Esophagus (tissue), 2 donors: ENCODE measurements around the gene PLD3. TPM values are rescaled to one million over a fixed set of nuclear protein-coding genes. Genes with fewer than 3 reads are reported as not detected.
"Not testable (repeated sequence)": the region's sequence is repeated elsewhere in the genome, so short reads cannot be mapped to it uniquely, and the experiment has no call there.

Source experiments
- H3K27ac ChIP-seq, 2 donors: one replicate each; pipeline ENCODE4 v1.5.1; 2013; ENCODE audit warnings: low read depth in 2 of 2, mild to moderate bottlenecking in 2 of 2, inconsistent platforms in 1 of 2, low read length in 1 of 2, moderate library complexity in 1 of 2
- H3K27me3 ChIP-seq, 2 donors: one replicate each; pipeline ENCODE4 v1.6.1; 2013; ENCODE audit warnings: low read length in 2 of 2, control low read depth in 1 of 2, mild to moderate bottlenecking in 1 of 2; ENCODE audit not compliant: insufficient read depth in 2 of 2, control insufficient read depth in 1 of 2
- H3K36me3 ChIP-seq, 2 donors: one replicate each; pipeline ENCODE4 v1.6.1; 2013; ENCODE audit warnings: low read length in 1 of 2; ENCODE audit not compliant: control insufficient read depth in 2 of 2, insufficient read depth in 2 of 2
- H3K4me1 ChIP-seq, 2 donors: one replicate each; pipeline ENCODE4 v1.6.1; 2013; ENCODE audit warnings: low read length in 1 of 2; ENCODE audit not compliant: control insufficient read depth in 2 of 2, insufficient read depth in 2 of 2
- H3K4me3 ChIP-seq, 2 donors: one replicate each; pipeline ENCODE4 v1.5.1; 2013; ENCODE audit warnings: low read length in 2 of 2, mild to moderate bottlenecking in 2 of 2, low read depth in 1 of 2, moderate library complexity in 1 of 2
- H3K9me3 ChIP-seq, 2 donors: one replicate each; pipeline ENCODE4 v1.6.1; 2013; ENCODE audit warnings: mild to moderate bottlenecking in 2 of 2, low read depth in 1 of 2, low read length in 1 of 2, moderate library complexity in 1 of 2; ENCODE audit not compliant: control insufficient read depth in 2 of 2, insufficient read depth in 1 of 2
- WGBS, 2 donors: extraction: QIAGEN DNeasy Blood & Tissue Kit; methylation state at CpG; one replicate each; pipeline ENCODE4 v1.1.7; 2013; 5-methylcytosine and 5-hydroxymethylcytosine counted together
- polyA plus RNA-seq, 2 donors: library from polyadenylated mRNA; stranded (reverse); fragments of 200-250 nt; gene quantifications; one replicate each; pipeline ENCODE4 v1.2.3, GENCODE V29; 2013
- donor health status: healthy with polysubstance abuse.
- donor health status: Bipolar disorder and iron deficiency.

PLD3 gene
- polyA plus RNA-seq, 2 donors, result 46.6 to 60.1 TPM

DNA sequence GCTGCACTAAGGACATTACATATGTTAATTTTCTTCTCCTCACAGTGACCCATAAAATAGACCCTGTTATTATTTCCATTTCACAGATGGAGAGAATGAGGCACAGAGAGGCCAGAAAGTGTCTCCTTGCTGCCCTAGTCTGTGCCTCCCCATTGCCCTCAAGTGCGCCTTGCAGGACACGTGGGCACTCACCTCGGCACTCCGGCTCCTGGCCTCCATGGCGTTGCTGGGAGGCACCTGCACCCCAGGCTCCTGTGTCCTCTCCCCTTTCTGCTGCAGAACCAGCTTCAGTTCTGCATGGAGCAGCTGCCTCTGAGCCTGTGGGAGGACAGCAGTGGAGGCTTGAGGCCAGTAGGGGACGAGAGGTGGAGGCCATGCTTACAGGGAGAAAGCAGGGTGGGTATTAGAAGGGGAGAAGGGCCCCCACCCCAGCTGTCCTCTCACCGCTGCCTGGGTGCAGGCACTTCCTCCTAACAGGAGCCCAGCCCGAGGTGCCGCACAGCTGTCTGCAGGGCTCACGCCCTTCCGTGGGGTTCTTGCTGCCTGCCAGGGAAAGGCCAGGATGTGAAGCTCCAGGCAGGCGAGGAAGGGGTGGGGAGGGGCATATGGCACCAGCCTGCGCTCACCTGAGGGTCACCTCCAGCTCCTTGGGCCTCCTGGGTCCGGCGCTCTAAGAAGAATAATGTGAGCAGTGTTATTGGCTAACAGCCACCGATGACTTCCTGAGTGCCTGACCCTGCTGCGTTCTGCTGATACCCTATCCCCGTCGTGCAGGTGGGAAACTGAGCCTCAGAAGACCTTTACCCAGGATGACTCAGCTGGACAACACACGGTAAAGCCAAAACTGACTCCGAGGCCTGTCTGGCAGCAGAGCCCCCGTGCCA lies 59.5 kb downstream of the PLD3 start:
- Histone ChIP-seq H3K4me3 (no peak overlapping the region), H3K36me3 (no peaks in the 10 kb centered on the region), H3K27ac (no peak overlapping the region), H3K27me3 (no peaks in the 10 kb centered on the region), H3K4me1 (peaks cover 0 to 2% of the 10 kb centered on the region in 2 donors), H3K9me3 (no peaks in the 10 kb centered on the region)
- WGBS, 2 donors, result 54 to 57% methylated on average over 22 of the region's 22 CpGs

DNA sequence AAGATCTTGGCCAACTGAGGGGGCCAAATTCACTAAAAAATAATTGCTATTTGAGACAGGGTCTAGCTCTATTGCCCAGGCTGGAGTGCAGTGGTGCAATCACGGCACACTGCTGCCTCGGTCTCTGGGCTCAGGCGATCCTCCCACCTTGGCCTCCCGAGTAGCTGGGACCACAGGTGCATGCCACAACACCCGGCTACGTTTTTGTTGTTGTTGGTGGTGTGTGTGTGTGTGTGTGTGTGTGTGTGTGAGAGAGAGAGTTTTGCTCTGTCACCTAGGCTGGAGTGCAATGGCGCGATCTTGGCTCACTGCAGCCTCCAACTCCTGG lies 60.1 kb downstream of the PLD3 start:
- not testable (repeated sequence) for H3K36me3 ChIP-seq, H3K27ac ChIP-seq, H3K4me3 ChIP-seq, H3K4me1 ChIP-seq, H3K27me3 ChIP-seq, H3K9me3 ChIP-seq
- WGBS, 2 donors, result 82 to 87% methylated on average over 8 of the region's 8 CpGs

DNA sequence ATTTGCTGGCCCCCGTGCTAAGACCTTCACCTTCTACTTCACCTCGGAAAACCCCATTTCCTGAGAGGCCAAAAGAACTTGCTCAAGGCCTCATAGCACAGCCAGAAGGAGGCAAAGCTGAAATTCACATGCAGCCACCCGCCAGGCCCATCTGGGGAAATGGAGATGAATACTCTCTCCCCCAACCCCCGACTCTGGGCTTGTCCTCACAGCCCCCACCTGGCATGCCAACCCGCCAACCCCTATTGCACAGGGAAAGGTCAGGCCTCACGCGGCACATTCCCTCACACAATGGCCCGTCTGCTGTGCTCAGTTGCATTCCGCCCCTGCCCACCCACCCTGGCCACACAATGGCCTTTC lies 61.5 kb downstream of the PLD3 start:
- no peaks in the 10 kb centered on the region for H3K36me3 ChIP-seq
- H3K4me1 ChIP-seq, result peaks cover 0 to 4% of the 10 kb centered on the region in 2 donors
- H3K27ac ChIP-seq, result no peak overlapping the region
- no peak overlapping the region for H3K4me3 ChIP-seq
- H3K9me3 ChIP-seq, result no peaks in the 10 kb centered on the region
- 72 to 74% methylated on average over 9 of the region's 9 CpGs for WGBS, 2 donors
- no peaks in the 10 kb centered on the region for H3K27me3 ChIP-seq

DNA sequence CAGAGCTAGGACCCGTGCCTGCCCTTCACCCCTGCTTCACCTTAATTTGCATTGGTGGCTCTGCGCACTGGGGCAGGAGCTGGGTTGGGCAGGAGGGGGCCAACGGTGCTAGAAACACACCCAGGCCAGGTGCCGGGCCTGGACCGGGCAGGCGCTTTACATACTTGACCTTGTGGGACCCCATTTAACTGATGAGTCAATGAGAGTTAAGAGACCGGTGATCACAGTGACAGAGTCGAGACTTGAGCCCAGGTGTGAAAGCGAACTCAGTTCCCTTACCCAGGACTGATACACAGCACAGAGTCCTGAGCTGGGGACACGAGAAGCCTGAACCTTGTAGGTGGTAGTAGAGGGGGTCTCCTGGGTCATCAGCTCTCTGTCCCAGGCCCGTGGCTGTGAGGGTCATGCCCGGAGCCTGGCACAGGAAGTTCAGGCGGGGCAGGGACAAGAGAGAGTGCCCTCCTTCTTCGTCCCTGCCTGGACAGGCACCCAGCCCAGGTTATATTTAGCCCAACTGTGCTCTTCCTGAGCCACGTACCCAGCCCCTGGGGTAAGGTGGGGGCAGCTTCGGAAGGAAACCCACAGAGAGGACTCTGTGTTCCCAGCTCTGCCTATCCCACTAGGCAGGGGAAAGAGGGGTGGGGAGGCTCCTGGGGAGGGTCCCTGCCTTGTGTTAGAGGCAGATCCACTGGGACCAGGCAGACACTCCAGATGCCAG lies 62.8 kb downstream of the PLD3 start:
- Histone ChIP-seq H3K27me3 (no peaks in the 10 kb centered on the region), H3K36me3 (no peaks in the 10 kb centered on the region), H3K9me3 (no peaks in the 10 kb centered on the region), H3K4me3 (no peak overlapping the region), H3K4me1 (peaks cover 0 to 3% of the 10 kb centered on the region in 2 donors), H3K27ac (peak overlapping the region in 1 of 2 donors; percentile 34)
- WGBS, 2 donors, result 46 to 49% methylated on average over 16 of the region's 16 CpGs

DNA sequence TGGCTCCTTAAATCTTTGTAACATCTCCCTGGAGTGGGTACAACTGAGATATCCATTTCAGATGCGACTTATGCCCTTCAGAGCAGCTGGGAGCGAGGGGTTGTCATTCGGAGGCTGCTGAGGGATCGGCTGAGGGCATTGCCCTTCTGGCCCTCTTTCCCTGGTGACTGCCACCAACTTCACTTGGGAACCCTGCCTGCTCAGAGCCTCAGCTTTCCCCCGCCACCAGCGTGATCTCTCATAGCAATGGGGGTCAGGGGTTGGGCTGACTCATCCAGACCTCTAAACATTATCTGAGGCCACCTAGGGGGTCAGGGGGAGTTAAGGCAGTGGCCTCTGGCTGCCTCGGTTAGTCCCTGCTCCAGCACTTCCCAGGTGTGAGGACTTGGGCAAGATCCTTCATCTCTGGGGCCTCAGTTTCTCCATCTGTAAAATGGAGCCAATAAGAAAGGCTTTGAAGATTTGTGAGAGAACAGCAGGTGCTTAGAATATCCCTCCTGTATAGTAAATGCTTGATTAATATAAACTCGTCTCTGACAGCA lies 63.5 kb downstream of the PLD3 start:
- Histone ChIP-seq H3K27ac (peak overlapping the region in 1 of 2 donors; percentile 13), H3K4me3 (no peak overlapping the region), H3K4me1 (peaks cover 0 to 3% of the 10 kb centered on the region in 2 donors), H3K36me3 (no peaks in the 10 kb centered on the region), H3K27me3 (no peaks in the 10 kb centered on the region), H3K9me3 (no peaks in the 10 kb centered on the region)
- 78% methylated on average over 8 of the region's 8 CpGs for WGBS, 2 donors

DNA sequence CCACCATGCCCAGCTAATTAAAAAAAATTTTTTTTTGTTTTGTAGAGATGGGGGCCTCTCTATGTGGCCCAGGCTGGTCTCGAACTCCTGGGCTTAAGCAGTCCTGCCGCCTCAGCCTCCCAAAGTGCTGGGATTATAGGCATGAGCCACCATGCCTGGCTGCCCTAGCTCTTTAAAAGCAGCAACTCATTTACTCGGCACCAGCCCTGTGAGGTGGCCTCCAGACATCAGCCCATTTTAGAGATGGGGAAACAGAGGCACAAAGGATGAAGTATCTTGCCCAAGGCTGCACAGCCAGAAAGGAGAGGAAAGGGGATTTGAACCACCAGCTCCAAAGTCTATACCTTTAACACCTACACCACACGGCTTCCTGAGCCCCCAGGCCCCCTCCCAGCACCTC lies 64.4 kb downstream of the PLD3 start:
- Histone ChIP-seq H3K36me3 (no peaks in the 10 kb centered on the region), H3K4me1 (peaks cover 0 to 3% of the 10 kb centered on the region in 2 donors), H3K9me3 (no peaks in the 10 kb centered on the region), H3K4me3 (no peak overlapping the region), H3K27ac (no peak overlapping the region), H3K27me3 (no peaks in the 10 kb centered on the region)
- WGBS, 2 donors, result 74 to 78% methylated on average over 4 of the region's 4 CpGs

DNA sequence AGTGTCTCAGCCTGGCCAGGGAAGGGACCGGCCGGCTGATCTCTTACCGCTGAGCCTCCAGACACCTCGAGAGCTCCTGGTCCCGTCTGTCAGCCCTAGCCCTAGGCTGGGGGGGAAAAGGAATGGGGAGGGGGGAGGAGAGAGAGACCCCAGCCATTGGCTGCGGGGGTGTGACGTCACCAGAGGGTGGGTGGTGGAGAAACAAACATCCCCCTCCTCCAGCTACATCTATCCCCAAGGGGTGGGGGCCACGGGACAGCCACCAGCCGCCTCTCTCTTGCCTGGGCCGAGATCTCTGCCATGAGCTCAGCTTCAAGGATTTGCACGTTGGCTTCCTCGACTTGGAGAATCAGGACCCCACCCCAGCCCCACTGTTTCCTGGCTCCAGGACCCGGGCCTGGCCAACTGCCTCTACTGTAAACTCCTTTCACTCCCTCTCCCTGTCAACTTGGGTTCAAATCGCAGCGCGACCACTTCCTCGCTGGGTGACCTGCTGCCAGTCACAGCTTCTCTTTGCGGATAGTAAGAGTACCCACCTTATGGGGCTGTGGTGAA lies 64.9 kb downstream of the PLD3 start, which contains the start of gene PRX:
Gene PRX (minus strand): TSS at position 88 of the 555 bp plus-strand sequence. CDS start 5,446 bp downstream, outside the sequence.
- H3K9me3 ChIP-seq, result no peaks in the 10 kb centered on the region
- H3K27me3 ChIP-seq, result no peaks in the 10 kb centered on the region
- no peak within 1 kb of the TSS for H3K4me3 ChIP-seq
- H3K4me1 ChIP-seq, result peaks cover 0 to 3% of the 10 kb centered on the region in 2 donors
- no peak within 1 kb of the TSS for H3K27ac ChIP-seq
- 42 to 58% methylated on average over 12 to 18 of the region's 18 CpGs for whole genome bisulfite sequencing, 2 donors
- H3K36me3 ChIP-seq, result no peaks in the 10 kb centered on the region

DNA sequence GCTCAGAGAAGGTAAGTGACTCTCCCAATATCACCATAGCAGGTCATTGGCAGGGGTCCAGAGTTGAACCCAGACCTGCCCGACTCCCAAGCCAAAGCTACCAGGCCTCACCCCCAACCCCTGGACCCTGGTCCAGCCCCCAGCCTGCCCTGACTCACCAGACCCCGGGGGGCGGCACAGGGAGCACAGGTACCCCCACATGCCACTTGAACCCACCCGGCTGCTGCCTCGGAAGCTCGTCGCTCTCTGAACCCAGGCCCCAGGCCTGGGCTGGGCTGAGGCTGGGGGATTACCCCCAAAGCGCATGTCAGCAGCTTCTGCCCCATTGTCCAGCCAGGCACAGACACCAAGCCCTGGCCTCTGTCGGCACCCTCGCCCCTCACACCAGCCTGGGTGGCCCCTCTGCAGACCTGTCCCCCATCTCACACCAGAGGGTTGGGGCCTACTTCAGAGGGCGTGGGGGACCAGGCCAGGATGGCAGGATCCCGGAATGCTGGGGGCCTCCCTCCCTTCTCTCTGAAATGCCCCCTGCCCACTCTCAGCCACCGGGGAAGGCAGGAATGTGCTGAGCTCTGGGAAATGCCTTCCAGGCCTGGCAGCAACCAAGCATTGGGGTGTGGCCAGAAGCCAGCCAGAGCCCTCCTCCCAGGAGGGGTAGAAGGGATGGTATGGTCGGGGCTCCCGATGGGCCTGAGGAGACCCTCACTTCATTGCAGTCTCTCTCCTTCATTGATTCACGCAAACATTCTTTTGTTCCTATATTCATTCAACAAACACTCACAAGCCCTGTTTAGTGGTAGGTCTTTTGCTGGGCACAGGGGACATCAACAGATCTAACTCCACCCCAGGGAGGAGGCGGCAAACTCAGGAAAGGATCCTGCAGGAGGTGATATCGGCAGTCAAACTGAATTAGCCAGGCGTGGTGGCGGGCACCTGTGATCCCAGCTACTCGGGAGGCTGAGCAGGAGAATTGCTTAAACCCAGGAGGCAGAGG lies 66.3 kb downstream of the PLD3 start:
- H3K27me3 ChIP-seq, result no peaks in the 10 kb centered on the region

DNA sequence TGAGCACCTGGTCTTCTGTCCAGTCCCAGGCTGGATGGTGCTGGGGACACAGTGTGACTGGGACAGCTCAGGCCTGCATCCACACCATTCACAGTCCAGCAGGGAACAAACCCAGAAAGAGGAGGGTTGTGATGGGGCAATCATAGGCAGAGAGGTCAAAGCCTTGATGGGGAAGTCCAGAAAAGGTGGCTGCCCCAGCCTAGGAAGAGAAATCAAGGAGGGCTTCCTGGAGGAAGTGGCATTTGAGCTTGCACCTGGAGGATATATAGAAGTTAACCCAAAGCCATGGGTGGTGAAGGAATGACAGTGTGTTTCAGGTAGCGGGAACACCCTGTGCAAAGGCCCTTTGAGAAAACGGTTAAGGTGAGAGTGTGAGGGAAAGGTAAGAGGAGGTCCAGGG lies 67.3 kb downstream of the PLD3 start:
- Histone ChIP-seq H3K4me3 (no peak overlapping the region), H3K27me3 (no peaks in the 10 kb centered on the region), H3K4me1 (peaks cover 0 to 3% of the 10 kb centered on the region in 2 donors), H3K9me3 (no peaks in the 10 kb centered on the region), H3K27ac (no peak overlapping the region), H3K36me3 (no peaks in the 10 kb centered on the region)
- 91 to 97% methylated on average over 2 of the region's 2 CpGs for WGBS, 2 donors

More for the DNA sequence above, 66.3 kb downstream of the PLD3 start:
- Histone ChIP-seq H3K4me1 (peaks cover 0 to 3% of the 10 kb centered on the region in 2 donors), H3K36me3 (no peaks in the 10 kb centered on the region), H3K9me3 (no peaks in the 10 kb centered on the region), H3K27ac (no peak overlapping the region), H3K4me3 (no peak overlapping the region)
- WGBS, 2 donors, result 76 to 80% methylated on average over 21 of the region's 21 CpGs
